Activated effector memory CD4-positive, alpha-beta T cell treated with anti-CD3 and anti-CD28 coated beads, Interleukin-2, amount 50 U/mL, for 16 hours (primary cell): ENCODE measurements around the gene BICRA.
"Not testable (repeated sequence)": the region's sequence is repeated elsewhere in the genome, so short reads cannot be mapped to it uniquely, and the experiment has no call there.

ENCODE experiments used
- DNase-seq: peaks from one replicate; pipeline ENCODE4 v3.0.0-alpha.2; 2020

BICRA gene

GRCh38 chr19:47631681-47632446 lies 22.9 kb downstream of the BICRA start:
- DNase-seq: no peak

- DNase-seq: no peak
Measured at GRCh38 chr19:47633517-47633916, 24.6 kb downstream of the BICRA start.

GRCh38 chr19:47633996-47634395 lies 25.1 kb downstream of the BICRA start:
- no peak for DNase-seq

GRCh38 chr19:47635152-47635754 lies 26.3 kb downstream of the BICRA start:
- DNase-seq: not testable (repeated sequence)

- no peak for DNase-seq
Measured at GRCh38 chr19:47637550-47637949, 28.6 kb downstream of the BICRA start.

- DNase-seq: no peak
Measured at GRCh38 chr19:47641891-47642485, 33.1 kb downstream of the BICRA start.

- no peak for DNase-seq
Measured at GRCh38 chr19:47643281-47643680, 34.3 kb downstream of the BICRA start.

- DNase-seq: no peak
Measured at GRCh38 chr19:47644199-47644598, 35.3 kb downstream of the BICRA start.

- no peak for DNase-seq
Measured at GRCh38 chr19:47644743-47645482, 36.0 kb downstream of the BICRA start.

GRCh38 chr19:47646924-47647323 lies 38.0 kb downstream of the BICRA start:
- no peak for DNase-seq

- DNase-seq: no peak
Measured at GRCh38 chr19:47649588-47649987, 40.7 kb downstream of the BICRA start.

- no peak for DNase-seq
Measured at GRCh38 chr19:47650700-47651099, 41.8 kb downstream of the BICRA start.

GRCh38 chr19:47651132-47651531 lies 42.2 kb downstream of the BICRA start:
- DNase-seq: no peak

- DNase-seq: no peak
Measured at GRCh38 chr19:47651691-47652090, 42.8 kb downstream of the BICRA start.

- no peak for DNase-seq
Measured at GRCh38 chr19:47652285-47652684, 43.4 kb downstream of the BICRA start.

- no peak for DNase-seq
Measured at GRCh38 chr19:47653856-47654255, 44.9 kb downstream of the BICRA start.

GRCh38 chr19:47657719-47658118 lies 48.8 kb downstream of the BICRA start:
- no peak for DNase-seq

GRCh38 chr19:47658431-47659348 lies 49.8 kb downstream of the BICRA start:
- DNase-seq: no peak

- DNase-seq: no peak
Measured at GRCh38 chr19:47660435-47660832, 51.5 kb downstream of the BICRA start.

- no peak for DNase-seq
Measured at GRCh38 chr19:47661161-47661560, 52.2 kb downstream of the BICRA start.

GRCh38 chr19:47661611-47662010 lies 52.7 kb downstream of the BICRA start:
- DNase-seq: no peak

GRCh38 chr19:47663435-47663910 lies 54.5 kb downstream of the BICRA start:
- DNase-seq: no peak
